ENCODE results near the gene TANGO2. TPM values are rescaled to one million over a fixed set of nuclear protein-coding genes. Genes with fewer than 3 reads are reported as not detected.

The TANGO2 gene
- total RNA-seq, 1 experiment from 2014 or later, result 15.7 TPM

DNA sequence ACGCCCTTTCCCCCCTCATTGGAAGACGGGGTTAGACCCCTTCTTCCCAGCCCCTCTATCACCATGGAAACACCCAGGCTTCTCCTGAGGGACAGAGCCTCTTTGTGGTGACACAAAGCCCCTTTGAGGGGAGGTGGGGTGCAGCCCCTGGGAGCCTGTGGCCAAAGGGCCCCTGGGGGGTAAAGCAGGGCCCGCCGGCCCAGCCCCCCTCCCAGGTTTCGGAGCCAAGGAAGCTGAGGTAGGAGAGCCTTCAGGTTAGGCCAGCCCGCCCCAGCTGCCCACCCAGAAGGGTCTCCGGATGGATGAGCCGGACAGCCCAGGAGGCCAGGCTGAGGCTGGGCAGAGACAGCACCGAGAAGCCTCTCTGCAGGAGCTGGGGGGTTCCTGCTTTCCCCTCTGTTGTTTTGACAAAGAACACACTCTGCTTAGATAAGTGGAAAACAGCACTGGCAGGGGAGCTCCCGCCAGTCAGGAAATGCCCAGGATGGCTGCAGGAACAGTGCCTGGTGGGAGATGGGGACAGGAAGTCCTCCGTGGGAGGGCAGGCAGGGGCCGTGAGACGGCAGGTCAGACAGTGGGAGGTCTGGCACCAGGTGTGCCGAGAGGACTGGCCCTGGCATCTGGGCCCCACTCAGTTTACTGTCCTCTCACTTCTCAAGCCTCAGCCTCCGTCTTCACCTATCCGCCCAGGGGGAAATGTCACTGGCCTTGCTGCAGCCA lies 22.5 kb upstream of the TANGO2 start:
- Histone ChIP-seq H3K36me3 (replicated peaks; ENCODE audit: control insufficient read depth, insufficient read depth, low read length) (no peaks in the 10 kb centered on the region), H3K27me3 (ENCODE audit: control insufficient read depth, insufficient read depth, low read length) (no peaks in the 10 kb centered on the region), H3K4me3 (ENCODE audit: insufficient read depth, low read depth, low read length) (no peak overlapping the region)
- DNase-seq, result peak; percentile 76

DNA sequence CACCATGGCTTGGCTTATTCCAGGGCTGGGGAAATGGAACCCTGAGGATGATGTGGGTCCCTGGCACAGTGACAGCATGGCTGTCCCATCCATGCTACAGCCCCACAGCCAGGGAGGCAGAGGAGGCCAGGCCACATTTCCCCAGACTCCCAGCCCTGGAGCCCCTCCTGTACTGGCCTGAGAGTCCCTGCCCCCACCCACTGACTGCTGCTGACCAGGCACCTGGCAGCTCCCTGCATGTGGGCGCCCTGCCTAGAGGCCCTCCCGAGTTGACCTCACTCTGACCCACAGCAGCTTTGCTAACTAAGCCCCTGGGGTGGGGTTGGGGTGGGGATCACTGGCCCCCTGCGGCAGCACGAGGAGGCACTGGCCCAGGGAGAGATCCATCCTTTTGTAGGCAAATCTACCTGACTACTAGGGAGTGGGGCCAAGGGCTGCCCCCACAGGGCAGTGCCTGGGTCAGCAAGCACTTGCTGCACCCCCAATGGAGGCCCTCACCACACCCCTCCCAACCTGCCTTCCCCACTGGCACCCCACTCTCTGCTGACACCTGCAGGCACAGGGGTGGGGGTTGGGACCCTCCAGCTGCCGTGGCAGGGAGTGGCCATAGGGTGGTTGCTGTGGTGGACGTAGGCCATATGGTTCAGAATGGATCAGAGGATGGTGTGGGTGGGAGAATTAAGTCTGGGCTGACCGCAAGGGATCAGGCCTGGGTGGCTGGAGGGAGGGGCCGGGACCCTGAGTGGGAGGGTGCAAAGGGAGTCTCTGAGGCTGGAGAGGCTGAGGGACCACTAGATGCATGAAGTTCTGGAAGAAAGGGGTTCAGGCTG lies 21.7 kb upstream of the TANGO2 start:
- Histone ChIP-seq H3K36me3 (replicated peaks; ENCODE audit: control insufficient read depth, insufficient read depth, low read length) (no peaks in the 10 kb centered on the region), H3K27me3 (ENCODE audit: control insufficient read depth, insufficient read depth, low read length) (no peaks in the 10 kb centered on the region), H3K4me3 (ENCODE audit: insufficient read depth, low read depth, low read length) (no peak overlapping the region)
- peak; percentile 72 for DNase-seq

DNA sequence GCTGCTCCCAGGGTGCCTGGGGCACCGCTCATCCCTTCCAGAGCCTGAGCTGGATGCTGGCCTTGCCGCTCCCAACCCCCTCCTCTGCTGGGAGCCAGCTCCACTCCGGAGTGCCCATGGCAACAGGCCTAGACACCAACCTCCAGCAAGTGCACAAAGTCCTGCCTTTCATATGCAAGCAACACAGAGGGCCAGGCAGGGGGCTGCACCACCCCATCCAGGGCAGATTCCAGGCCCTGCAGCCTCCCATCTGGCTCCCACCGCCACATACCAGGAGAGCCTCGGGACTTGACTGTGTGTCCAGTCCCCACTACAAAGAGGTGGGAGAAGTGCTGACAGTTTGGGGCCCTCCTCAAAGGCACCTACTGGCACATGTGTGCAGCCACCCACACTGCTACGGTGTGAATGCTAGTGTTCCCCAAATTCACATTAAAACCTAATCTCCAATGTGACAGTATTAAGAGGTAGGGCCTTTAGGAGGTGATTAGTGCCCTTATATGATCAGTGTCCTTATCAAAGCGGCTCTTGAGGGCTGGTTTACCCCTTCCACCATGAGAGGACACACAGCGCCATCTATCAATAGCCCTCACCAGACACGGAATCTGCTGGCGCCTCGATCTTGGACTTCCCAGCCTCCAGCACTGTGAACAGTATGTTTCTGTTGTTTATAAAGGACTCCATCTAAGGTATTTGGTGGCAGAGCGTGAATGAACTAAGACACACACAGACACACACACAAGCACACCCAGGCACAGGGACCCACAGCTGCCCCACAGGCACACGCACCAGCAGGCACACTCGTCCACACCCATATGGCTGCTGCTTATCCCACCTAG lies 20.4 kb upstream of the TANGO2 start:
- no peaks in the 10 kb centered on the region for H3K27me3 ChIP-seq (ENCODE audit: control insufficient read depth, insufficient read depth, low read length)
- no peaks in the 10 kb centered on the region for H3K36me3 ChIP-seq (replicated peaks; ENCODE audit: control insufficient read depth, insufficient read depth, low read length)
- peak; percentile 85 for DNase-seq

DNA sequence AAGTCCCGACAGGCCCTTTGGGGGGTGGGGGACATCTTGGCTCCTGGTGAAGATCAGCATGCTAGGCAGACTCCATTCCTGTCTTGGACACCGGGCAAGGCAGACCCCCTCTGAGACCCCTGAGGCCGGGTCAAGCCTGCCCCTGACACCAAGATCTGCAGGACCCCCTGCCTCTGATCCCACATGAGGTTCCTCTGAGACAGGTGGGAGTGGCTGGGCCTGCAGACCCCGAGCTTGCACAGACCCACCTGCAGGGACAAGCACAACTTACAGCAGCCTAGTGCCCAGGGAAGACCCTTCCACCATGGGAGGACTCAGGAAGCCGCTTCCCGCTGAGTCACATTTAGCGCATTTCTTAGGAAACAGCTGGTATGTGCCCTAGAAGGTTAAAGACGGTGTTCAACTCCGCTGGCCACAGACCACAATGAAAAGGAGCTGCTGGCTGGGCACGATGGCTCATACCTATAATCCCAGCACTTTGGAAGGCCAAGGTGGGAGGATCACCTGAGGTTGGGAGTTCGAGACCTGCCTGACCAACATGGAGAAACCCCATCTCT lies 19.8 kb upstream of the TANGO2 start:
- no peaks in the 10 kb centered on the region for H3K27me3 ChIP-seq (ENCODE audit: control insufficient read depth, insufficient read depth, low read length)
- H3K36me3 ChIP-seq (replicated peaks; ENCODE audit: control insufficient read depth, insufficient read depth, low read length), result no peaks in the 10 kb centered on the region
- no peak overlapping the region for H3K4me3 ChIP-seq (ENCODE audit: insufficient read depth, low read depth, low read length)
- no peak for DNase-seq

More for the DNA sequence above, 20.4 kb upstream of the TANGO2 start:
- no peak overlapping the region for H3K4me3 ChIP-seq (ENCODE audit: insufficient read depth, low read depth, low read length)

DNA sequence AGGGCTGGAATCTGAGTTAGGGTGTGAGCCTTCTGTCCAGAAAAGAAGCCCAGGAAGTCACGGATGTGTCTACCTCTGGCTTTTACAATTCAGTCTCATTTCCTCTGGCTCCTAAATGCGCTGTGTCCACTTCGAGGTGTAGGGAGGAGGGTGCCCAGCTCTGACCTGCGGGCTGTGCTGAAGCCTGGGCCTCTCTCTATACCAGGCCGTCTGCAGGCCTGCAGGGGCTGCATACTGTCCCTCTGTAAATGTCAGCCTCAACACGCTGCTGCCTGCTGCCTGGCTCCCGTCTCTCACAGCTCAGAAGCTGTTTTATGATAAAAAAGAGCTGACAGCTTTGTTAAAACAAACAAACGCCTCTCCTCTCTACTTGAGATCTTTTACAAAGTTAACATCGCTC lies 18.8 kb upstream of the TANGO2 start:
- Histone ChIP-seq H3K27me3 (ENCODE audit: control insufficient read depth, insufficient read depth, low read length) (no peaks in the 10 kb centered on the region), H3K4me3 (ENCODE audit: insufficient read depth, low read depth, low read length) (no peak overlapping the region), H3K36me3 (replicated peaks; ENCODE audit: control insufficient read depth, insufficient read depth, low read length) (no peaks in the 10 kb centered on the region)
- DNase-seq, result no peak

DNA sequence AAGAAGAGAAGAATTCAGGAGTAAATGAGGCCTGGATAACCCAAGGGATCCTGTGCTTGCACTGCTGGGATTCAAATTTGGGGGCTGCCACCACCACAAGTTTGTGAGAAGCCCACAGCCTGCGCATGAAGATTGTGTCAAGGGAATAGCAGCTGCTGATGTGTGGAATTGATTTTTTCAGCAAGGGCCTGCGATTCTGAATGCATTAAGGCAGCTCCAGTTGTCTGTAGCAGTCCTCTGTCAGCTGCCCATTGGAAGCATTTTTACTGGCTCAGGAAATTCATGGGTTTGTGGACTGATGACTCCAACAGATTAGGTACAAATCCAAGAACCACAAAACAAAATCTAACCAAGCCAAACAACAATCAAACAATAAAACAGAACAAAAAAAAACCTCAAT lies 18.3 kb upstream of the TANGO2 start:
- H3K36me3 ChIP-seq (replicated peaks; ENCODE audit: control insufficient read depth, insufficient read depth, low read length), result no peaks in the 10 kb centered on the region
- H3K4me3 ChIP-seq (ENCODE audit: insufficient read depth, low read depth, low read length), result no peak overlapping the region
- no peaks in the 10 kb centered on the region for H3K27me3 ChIP-seq (ENCODE audit: control insufficient read depth, insufficient read depth, low read length)
- no peak for DNase-seq

DNA sequence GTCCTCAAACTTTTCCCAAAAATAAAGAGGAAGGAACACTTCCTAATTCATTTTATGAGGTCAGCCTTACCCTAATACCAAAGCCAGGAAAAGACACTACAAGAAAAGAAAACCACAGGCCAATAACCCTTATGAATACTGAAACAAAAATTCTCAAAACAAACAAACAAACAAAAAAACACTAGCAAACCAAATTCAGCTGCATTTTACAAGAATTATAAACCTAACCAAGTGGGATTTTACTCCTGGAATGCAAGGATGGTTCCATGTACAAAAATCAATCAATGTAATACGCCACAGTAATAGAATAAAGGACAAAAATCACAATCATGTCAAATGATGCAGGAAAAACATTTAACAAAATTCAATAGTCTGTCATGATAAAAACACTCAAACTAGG lies 17.6 kb upstream of the TANGO2 start:
- Histone ChIP-seq H3K4me3 (ENCODE audit: insufficient read depth, low read depth, low read length) (no peak overlapping the region), H3K27me3 (ENCODE audit: control insufficient read depth, insufficient read depth, low read length) (no peaks in the 10 kb centered on the region), H3K36me3 (replicated peaks; ENCODE audit: control insufficient read depth, insufficient read depth, low read length) (no peaks in the 10 kb centered on the region)
- DNase-seq, result no peak

DNA sequence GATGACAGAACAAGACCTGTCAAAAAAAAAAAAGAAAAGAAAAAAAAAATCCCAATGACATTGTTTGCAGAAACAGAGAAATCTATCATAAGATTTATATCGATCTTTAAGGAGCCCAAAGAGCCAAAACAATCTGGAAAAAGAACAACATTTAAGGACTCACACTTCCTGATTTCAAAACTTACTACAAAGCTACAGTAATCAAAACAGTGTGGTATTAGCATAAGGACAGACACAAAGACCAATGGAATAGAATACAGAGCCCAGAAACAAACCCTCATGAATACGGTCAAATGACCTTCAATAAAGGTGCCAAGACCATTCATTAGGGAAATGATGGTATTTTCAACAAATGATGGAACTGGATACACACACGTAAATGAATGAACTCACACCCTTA lies 16.4 kb upstream of the TANGO2 start:
- H3K4me3 ChIP-seq (ENCODE audit: insufficient read depth, low read depth, low read length), result no peak overlapping the region
- no peak for DNase-seq
- H3K36me3 ChIP-seq (replicated peaks; ENCODE audit: control insufficient read depth, insufficient read depth, low read length), result no peaks in the 10 kb centered on the region
- no peaks in the 10 kb centered on the region for H3K27me3 ChIP-seq (ENCODE audit: control insufficient read depth, insufficient read depth, low read length)

DNA sequence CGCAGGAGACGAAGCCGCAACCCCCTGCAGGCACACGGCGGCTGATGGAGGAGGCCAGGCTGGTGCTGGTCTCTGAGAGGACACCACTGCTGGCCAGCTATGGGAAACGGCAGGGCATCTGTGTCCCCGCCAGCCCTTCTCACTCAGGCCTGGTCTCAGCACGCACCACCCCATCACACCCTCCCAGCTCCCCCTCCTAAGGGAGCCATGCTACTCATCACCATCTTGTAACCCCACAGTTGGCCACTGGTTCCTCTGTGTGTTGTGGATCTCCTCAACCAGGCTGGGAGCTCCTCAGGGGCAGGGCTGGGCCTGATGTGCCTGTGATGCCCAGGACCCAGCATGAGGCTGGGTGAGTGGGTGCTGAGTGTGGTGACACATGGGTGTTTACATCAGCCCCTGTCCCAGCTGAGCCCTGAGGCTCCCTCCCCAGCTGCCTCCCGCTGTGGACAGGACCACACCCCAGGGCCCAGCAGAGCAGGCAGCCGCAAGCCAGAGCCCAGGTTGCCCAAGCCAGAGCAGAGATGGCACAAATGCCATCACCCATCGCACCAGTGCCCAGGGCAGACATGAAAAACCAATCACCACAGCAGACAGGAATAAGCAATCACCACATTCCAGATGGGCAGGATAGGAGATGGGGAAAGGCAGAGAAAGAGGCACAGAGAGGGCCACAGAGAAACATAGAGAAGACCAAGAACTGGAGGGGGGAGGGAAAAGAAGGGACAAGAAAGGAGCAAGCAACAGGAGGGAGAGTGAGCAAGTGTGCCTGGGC lies 12.5 kb upstream of the TANGO2 start:
- H3K4me3 ChIP-seq (ENCODE audit: insufficient read depth, low read depth, low read length), result no peak overlapping the region
- H3K36me3 ChIP-seq (replicated peaks; ENCODE audit: control insufficient read depth, insufficient read depth, low read length), result no peaks in the 10 kb centered on the region
- no peaks in the 10 kb centered on the region for H3K27me3 ChIP-seq (ENCODE audit: control insufficient read depth, insufficient read depth, low read length)
- DNase-seq, result no peak

DNA sequence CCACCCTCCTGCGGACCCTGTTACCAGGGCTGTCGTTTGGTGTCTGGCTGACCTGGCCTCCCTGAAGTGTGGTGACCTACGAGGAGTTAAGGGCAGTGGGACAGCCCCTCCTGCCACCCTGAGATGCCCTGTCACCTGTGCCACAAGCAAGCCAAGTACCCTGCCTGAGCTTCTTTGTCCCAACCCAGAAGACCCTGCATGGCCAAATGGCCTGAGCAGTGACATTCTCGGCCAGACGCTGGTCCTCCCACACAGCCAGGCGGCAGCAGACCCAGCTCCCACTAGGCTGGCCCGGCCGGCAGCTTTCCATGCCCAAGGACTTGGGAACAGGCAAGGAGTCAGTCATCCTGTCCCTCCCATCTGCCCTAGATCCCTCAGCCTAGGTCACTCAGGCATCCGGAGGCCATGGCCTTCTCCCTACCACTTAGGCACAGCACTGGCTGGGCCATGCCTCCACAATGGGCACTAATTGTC lies 11.9 kb upstream of the TANGO2 start:
- DNase-seq, result no peak
- Histone ChIP-seq H3K36me3 (replicated peaks; ENCODE audit: control insufficient read depth, insufficient read depth, low read length) (no peaks in the 10 kb centered on the region), H3K27me3 (ENCODE audit: control insufficient read depth, insufficient read depth, low read length) (no peaks in the 10 kb centered on the region), H3K4me3 (ENCODE audit: insufficient read depth, low read depth, low read length) (no peak overlapping the region)

DNA sequence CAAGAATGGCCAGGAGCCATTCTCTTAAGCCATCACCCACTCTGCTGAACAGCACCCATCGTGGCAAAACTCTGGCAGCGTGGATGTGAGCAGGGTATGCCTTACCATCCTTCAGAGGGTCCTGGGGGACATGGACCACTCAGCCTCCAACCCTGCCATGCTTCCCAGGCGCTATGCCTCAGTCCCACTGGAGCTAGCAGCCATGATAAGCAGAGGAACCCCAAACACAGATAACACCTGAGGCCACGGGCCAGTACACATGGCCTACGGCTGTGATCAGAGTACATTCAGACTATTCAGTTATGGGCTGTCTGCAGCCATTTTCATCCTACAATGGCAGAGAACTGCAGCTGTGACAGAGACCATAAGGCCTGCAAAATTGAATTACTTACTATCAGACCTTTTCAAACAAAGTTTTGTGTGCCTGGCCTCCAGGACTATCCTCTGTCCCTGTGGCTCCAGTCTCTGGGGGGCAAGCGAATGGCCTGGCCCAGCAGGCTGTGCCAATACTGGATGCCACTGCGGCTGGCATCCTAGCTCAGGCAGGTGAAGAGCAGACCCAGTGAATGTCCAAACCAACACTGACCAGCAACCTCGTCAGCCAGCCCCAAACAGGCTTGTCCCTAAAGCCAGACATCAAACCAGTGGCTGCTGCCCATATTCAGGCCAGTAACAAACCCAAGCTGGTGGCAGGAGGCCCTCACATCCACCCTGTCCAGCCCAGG lies 11.2 kb upstream of the TANGO2 start:
- DNase-seq, result no peak

DNA sequence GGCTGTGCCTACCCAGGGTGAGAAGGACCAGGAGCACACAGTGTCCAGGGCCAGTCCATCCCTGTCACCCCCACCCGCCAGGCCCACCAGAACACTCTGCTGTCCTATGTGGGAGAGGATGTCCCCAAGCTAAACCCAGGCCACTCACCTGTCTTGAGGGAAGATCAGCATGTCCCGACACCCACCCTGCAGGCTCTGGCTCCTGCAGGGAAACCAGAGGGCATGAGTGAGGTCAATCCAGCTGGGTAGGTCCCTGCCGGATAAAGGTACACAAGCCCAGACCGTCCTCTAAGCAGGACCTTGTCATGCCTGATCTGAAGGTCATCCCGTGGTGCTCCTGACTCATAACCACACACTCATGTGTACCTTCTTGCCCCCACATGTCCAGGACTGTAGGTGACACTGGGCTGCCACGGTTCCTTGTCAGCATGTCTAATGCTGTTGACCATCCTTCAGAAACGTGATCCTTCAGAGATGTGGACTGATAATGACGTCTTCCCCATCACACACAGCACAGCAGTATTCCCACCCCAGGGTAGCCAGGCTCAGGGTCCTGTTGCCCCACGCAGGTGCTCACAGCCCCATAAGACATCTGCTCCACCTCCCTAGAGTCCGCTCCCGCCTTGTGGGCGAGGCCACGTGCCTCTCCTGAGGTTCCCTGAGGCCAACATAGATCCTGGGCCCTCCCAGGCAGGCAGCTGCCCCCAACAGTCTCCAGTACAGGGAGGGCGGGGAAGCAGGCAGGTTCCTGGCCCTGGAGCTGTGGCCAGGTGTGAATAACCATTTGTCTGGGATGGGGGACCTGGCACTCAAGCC lies 10.4 kb upstream of the TANGO2 start:
- H3K27me3 ChIP-seq (ENCODE audit: control insufficient read depth, insufficient read depth, low read length), result peaks cover 9% of the 10 kb centered on the region
- DNase-seq, result no peak

More for the DNA sequence above, 11.2 kb upstream of the TANGO2 start:
- H3K27me3 ChIP-seq (ENCODE audit: control insufficient read depth, insufficient read depth, low read length), result peaks cover 2% of the 10 kb centered on the region; the same call in 1 of the 2 replicates
- H3K36me3 ChIP-seq (replicated peaks; ENCODE audit: control insufficient read depth, insufficient read depth, low read length), result no peaks in the 10 kb centered on the region
- H3K4me3 ChIP-seq (ENCODE audit: insufficient read depth, low read depth, low read length), result no peak overlapping the region

More for the DNA sequence above, 10.4 kb upstream of the TANGO2 start:
- Histone ChIP-seq H3K36me3 (replicated peaks; ENCODE audit: control insufficient read depth, insufficient read depth, low read length) (no peaks in the 10 kb centered on the region), H3K4me3 (ENCODE audit: insufficient read depth, low read depth, low read length) (no peak overlapping the region)

Data from H7 (cell line).